Measurements from ENCODE around the gene CLCNKB. TPM values are rescaled to one million over a fixed set of nuclear protein-coding genes. Genes with fewer than 3 reads are reported as not detected.
"Not testable (repeated sequence)": the region's sequence is repeated elsewhere in the genome, so short reads cannot be mapped to it uniquely, and the experiment has no call there.

The CLCNKB gene
- total RNA-seq, 1 donor from 2014 or later: 0.63 TPM

- not testable (repeated sequence) for DNase-seq (ENCODE audit: low spot score)
These were observed 15.0 kb downstream of the CLCNKB start for GRCh38 chr1:16058394-16059120.

- no peak for DNase-seq (ENCODE audit: low spot score)
These were observed 17.7 kb downstream of the CLCNKB start for GRCh38 chr1:16061266-16061665.

GRCh38 chr1:16061989-16062686 is 18.6 kb downstream of the CLCNKB start:
- DNase-seq (ENCODE audit: low spot score): not testable (repeated sequence)

DNA sequence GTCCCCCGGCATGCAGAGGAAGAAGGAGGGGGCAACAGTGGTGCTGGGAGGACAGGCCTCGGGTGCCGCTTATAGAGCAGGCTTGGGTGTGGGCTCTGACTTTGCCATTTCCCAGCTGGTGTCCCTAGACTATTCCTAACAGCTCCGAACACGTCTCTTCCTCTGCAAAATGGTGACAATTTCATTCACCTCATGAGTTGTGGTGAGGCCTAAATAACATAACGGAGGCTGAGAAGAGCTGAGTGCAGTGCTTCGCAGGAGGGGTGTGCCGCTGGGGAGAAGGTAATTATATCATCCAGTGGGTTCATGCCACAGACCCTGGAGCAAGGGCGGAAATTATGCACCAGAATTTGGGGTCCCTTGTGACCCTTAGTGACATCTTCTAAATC is 19.1 kb downstream of the CLCNKB start:
- not testable (repeated sequence) for DNase-seq (ENCODE audit: low spot score)

GRCh38 chr1:16063226-16063829 is 19.7 kb downstream of the CLCNKB start:
- DNase-seq (ENCODE audit: low spot score): no peak

GRCh38 chr1:16063921-16064320 is 20.3 kb downstream of the CLCNKB start:
- no peak for DNase-seq (ENCODE audit: low spot score)

- no peak for DNase-seq (ENCODE audit: low spot score)
These were observed 21.1 kb downstream of the CLCNKB start for GRCh38 chr1:16064536-16065268.

- DNase-seq (ENCODE audit: low spot score): no peak
These were observed 21.6 kb downstream of the CLCNKB start for GRCh38 chr1:16065269-16065576.

- no peak for DNase-seq (ENCODE audit: low spot score)
These were observed 22.7 kb downstream of the CLCNKB start for GRCh38 chr1:16066245-16066644.

DNA sequence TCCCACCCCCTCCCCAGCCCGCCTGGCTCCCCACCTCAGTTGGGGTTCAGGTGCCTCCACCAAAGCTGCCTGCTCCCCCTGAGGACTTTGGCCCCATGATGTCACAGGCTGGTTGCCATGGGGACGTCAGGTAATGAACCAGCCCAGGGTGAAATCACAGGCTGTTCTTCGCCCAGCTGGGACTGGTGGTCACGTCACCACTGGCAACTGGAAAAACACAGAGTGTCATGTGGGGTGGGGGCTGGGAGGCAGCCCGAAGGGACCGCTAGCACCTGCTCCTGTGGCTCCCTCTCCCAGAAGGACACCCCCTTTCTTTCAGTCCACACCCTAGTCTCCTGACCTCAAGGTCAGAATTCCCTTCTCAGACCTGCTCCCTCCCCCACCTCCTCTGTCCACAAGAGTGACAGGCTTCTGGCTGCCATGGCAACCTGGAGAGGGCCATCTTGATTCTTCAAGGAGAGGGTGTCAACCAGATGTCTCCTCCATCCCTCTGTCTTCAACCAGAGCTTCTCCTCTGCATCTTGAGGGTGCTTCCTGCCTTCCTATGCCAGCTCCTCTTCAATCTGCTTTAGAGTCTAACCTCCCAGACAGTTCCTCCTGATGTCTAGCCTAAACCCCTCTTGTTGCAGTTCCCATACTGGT is 23.7 kb downstream of the CLCNKB start:
- peak; percentile 88 for DNase-seq (ENCODE audit: low spot score)

DNA sequence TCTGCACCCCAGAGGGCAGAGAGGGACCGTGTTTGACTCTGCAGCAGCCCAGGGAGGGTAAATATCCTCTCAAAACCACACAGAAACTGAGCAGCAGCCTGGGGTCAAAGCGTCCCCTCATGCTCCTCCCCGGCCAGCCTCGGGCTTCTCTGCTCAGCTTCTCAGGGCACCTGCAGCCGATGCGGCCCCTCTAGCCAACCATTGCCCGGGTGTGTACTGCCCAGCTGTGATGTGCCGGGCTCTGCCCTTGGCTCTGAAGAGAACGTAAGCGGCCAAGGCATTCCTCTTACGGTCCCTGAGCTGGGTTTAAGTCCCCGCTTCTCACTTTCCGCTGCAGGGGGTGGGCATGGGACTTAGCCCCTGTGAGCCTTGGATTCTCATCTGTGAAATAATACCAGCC is 24.4 kb downstream of the CLCNKB start:
- no peak for DNase-seq (ENCODE audit: low spot score)

- DNase-seq (ENCODE audit: low spot score): no peak
These were observed 25.0 kb downstream of the CLCNKB start for GRCh38 chr1:16068356-16069270.

GRCh38 chr1:16070640-16071355 is 27.2 kb downstream of the CLCNKB start:
- DNase-seq (ENCODE audit: low spot score): no peak

DNA sequence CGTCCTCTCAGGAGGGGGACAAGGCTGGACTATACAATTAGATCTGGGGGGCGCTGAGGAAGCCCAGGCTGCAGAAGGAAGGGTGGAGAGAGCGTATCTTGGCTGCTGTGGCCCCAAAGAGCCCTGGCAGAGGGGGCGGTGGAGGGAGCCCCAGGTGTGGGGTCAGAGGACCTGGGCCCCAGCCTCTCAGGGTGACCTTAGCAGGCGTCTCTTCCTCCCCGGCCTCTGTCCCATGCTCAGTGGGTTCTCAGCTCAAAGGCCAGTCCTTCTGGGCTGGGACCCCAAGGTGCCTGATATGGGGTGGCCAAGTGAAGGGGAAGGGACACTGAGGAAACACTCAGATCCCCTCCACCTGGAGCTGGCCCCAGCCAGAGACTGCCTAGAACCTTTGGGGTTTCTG is 28.0 kb downstream of the CLCNKB start:
- no peak for DNase-seq (ENCODE audit: low spot score)

- no peak for DNase-seq (ENCODE audit: low spot score)
These were observed 28.5 kb downstream of the CLCNKB start for GRCh38 chr1:16072095-16072494.

DNA sequence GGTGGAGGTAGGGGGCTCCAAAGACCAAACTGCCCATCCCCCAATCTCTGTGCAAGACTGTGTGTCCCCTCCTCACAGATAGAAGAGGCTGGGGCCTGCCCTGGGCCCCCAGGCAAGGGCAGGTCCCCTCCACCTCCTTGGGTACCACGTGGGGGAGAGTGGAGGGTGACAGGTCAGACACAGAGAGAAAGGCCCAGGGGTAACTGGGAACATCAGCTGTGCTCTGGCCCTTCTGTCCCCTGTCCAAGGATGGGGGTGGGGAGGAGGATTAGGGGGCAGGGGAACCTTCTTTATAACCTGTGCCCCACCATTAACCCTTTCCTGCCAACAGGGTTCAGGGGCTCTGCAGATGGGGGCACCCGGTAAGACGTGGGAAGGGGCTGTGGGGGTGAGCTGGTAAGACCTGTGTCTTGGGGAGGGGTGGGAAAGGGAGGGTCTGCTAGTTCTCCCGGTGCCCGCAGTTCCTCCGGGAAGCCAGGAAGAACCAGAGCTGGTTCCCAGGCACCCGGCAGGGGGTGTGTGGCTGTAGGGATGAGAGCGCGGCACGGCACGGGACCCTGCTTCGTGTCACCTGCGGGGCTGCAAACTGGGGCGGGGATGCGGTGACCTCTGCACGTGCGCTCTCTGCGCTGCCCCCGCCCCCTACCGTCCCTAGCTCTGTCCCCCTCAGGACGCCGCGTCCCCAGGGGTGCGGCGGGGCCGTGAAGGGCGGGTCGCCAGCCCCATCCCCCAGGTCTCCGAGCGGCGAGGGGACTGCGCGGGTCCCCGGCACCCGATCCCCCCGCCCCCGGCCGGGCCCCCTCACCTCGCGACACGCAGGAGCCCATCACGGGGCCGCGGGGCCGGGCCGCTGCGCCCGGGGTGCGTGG is 29.3 kb downstream of the CLCNKB start:
- DNase-seq (ENCODE audit: low spot score): no peak

- no peak for DNase-seq (ENCODE audit: low spot score)
These were observed 30.0 kb downstream of the CLCNKB start, which contains the start of gene FAM131C for GRCh38 chr1:16073490-16074119. TSS of gene FAM131C (minus strand) at chr1:16073651. CDS start at chr1:16073442, 209 bp downstream.

DNA sequence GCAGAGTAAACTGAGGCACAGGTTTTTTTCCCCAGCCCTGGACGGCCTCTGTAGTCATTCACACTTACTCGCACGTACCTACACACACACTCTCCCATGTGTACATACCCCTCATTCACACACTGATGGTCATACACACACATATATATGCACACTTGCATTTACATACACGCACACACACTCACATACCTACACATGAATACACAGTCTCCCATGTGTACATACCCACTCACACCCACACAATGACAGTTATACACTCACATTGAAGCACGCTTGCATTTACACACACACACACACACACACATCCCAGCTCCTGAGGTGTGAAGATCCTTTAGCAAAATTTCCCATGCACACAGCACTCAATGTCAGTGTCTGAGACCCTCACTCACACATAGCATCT is 30.6 kb downstream of the CLCNKB start:
- no peak for DNase-seq (ENCODE audit: low spot score)
